Vagina (tissue), 2 donors: ENCODE results near the gene RELA.

Experiments used
- POLR2A ChIP-seq, 2 donors: fragments of 450-650 bp; IDR thresholded peaks; one replicate each; pipeline ENCODE4 v1.6.1; 2017; ENCODE audit warnings: antibody characterized with exemption in 2 of 2, mild to moderate bottlenecking in 2 of 2, moderate library complexity in 2 of 2
- POLR2AphosphoS5 ChIP-seq, 2 donors: sonication (generic); formaldehyde crosslinking; IDR thresholded peaks; one replicate each; pipeline ENCODE4 v1.9.0; 2017; ENCODE audit warnings: antibody characterized with exemption in 2 of 2, mild to moderate bottlenecking in 2 of 2, low read depth in 1 of 2; ENCODE audit not compliant: insufficient read depth in 1 of 2
- TF ChIP-seq, protein P1 (sequence below), 3 experiments: fragments of 450-650 bp in 2 of 3; fragments of 200-600 bp in 1 of 3; sonication (generic) in 1 of 3; IDR thresholded peaks; one replicate each; pipeline ENCODE4 v1.5.1; 2017 to 2019; ENCODE audit warnings: antibody characterized with exemption in 3 of 3, mild to moderate bottlenecking in 2 of 3, moderate library complexity in 2 of 3

DNA sequence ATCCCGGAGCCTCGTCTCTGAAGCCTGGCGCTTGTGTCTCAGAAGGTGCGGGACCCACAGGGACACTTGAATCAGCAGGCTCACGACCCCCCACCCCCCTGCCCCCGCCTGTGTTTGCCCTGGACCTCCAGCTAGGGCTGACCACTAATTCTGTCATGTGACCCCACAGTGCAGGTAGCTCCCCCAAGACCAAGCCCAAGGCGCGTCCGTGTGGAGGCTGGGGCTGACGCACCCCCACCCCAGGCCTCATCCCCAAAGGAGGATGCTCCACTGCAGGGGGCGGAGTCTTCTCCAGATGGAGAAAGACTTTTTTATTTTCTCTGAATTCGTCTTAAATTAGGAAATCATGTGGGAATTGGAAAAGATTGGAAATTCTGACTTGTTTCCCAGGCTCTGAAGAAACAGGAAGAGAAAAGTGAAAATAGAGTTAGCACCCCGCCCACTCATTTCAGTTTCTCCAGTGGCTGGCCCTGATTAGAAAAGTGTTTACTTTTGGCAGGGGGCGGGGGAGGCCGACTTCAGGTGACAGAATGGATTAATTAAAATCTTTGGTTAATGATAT, 1.0 kb upstream of the RELA start:
- TF ChIP-seq, protein P1, sequence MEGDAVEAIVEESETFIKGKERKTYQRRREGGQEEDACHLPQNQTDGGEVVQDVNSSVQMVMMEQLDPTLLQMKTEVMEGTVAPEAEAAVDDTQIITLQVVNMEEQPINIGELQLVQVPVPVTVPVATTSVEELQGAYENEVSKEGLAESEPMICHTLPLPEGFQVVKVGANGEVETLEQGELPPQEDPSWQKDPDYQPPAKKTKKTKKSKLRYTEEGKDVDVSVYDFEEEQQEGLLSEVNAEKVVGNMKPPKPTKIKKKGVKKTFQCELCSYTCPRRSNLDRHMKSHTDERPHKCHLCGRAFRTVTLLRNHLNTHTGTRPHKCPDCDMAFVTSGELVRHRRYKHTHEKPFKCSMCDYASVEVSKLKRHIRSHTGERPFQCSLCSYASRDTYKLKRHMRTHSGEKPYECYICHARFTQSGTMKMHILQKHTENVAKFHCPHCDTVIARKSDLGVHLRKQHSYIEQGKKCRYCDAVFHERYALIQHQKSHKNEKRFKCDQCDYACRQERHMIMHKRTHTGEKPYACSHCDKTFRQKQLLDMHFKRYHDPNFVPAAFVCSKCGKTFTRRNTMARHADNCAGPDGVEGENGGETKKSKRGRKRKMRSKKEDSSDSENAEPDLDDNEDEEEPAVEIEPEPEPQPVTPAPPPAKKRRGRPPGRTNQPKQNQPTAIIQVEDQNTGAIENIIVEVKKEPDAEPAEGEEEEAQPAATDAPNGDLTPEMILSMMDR (IDR thresholded peaks at IDR 0.05): no peak
- TF ChIP-seq POLR2A (IDR thresholded peaks at IDR 0.05): peak in 1 of 2 donors; percentile 52
- peak in 1 of 2 donors; percentile 70 for TF ChIP-seq POLR2AphosphoS5 (IDR thresholded peaks at IDR 0.05; ENCODE audit: insufficient read depth in 1 of 2, low read depth in 1 of 2)
